Thyroid gland (tissue), 4 donors: Measurements from ENCODE around the gene GARIN1A. TPM values are rescaled to one million over a fixed set of nuclear protein-coding genes. Genes with fewer than 3 reads are reported as not detected.
"Not testable (repeated sequence)": the region's sequence is repeated elsewhere in the genome, so short reads cannot be mapped to it uniquely, and the experiment has no call there.

Experiments
- DNase-seq, 2 donors: peaks; one replicate each; pipeline ENCODE4 v3.0.0-alpha.2; 2019
- H3K27ac ChIP-seq, 3 donors: fragments of 200-600 bp; sonication (generic); 1 replicate in 2 of 3; 2 replicates in 1 of 3; pipeline ENCODE4 v1.5.1; 2016 to 2019; ENCODE audit warnings: mild to moderate bottlenecking in 1 of 3, moderate library complexity in 1 of 3
- H3K27me3 ChIP-seq: fragments of 200-600 bp; sonication (generic); one replicate; pipeline ENCODE4 v1.5.1; 2019
- H3K36me3 ChIP-seq, 2 donors: fragments of 200-600 bp; sonication (generic); one replicate each; pipeline ENCODE4 v1.5.1; 2016 to 2019
- H3K4me1 ChIP-seq, 2 donors: fragments of 200-600 bp; sonication (generic); one replicate each; pipeline ENCODE4 v1.5.1; 2017 to 2019
- H3K4me3 ChIP-seq, 3 donors: fragments of 200-600 bp; sonication (generic); replicated peaks in 1 of 3; 1 replicate in 2 of 3; 2 replicates in 1 of 3; pipeline ENCODE4 v1.5.1; 2016; ENCODE audit warnings: mild to moderate bottlenecking in 1 of 3
- H3K9me3 ChIP-seq: fragments of 200-600 bp; sonication (generic); one replicate; pipeline ENCODE4 v1.5.1; 2017
- CTCF ChIP-seq, 6 experiments: fragments of 200-600 bp in 3 of 6; fragments of 450-650 bp in 3 of 6; sonication (generic) in 3 of 6; IDR thresholded peaks; one replicate each; pipeline ENCODE4 v1.5.1; 2016 to 2019; ENCODE audit warnings: antibody characterized with exemption in 6 of 6, mild to moderate bottlenecking in 2 of 6, inconsistent platforms in 1 of 6, moderate library complexity in 1 of 6
- POLR2A ChIP-seq, 2 donors: fragments of 450-650 bp; IDR thresholded peaks; one replicate each; pipeline ENCODE4 v1.6.1; 2017; ENCODE audit warnings: antibody characterized with exemption in 2 of 2, mild to moderate bottlenecking in 2 of 2, moderate library complexity in 1 of 2
- WGBS, 2 donors: methylation state at CpG; one replicate each; pipeline ENCODE4 v1.1.5; 2017; 5-methylcytosine and 5-hydroxymethylcytosine counted together
- intact Hi-C: fragments of 100-400 bp; cut with DNase I; formaldehyde crosslinking; loops from one replicate; pipeline ENCODE4 v1.15.1; 2023
- total RNA-seq, 4 donors: library from RNA; depleted of rRNA; stranded (reverse); fragments of >200 nt; gene quantifications; one replicate each; pipeline ENCODE4 v1.2.3, GENCODE V29; 2016

Gene GARIN1A
- total RNA-seq, 4 donors from 2014 or later: 1.0 to 1.9 (median 1.6) TPM

DNA sequence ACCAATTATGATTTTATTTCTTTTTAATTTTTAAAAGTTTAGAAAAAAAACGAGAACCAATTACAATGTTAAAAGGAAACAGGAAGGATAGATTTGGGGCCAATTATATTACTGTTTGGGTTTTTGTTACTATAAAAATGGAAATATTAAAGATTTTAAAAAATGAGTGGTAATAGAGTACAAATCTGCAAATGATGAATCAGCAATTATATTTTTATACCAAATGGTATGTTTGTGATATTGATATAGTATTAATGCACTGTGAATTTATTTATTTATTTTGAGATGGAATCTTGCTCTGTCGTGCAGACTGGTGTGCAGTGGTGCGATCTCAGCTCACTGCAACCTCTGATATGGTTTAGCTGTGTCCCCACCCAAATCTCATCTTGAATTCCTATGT is 11.5 kb upstream of the GARIN1A start:
- no peak for DNase-seq
- Histone ChIP-seq H3K27me3 (no peaks in the 10 kb centered on the region), H3K9me3 (no peaks in the 10 kb centered on the region), H3K27ac (no peak overlapping the region), H3K4me3 (no peak overlapping the region), H3K4me1 (no peaks in the 10 kb centered on the region), H3K36me3 (no peaks in the 10 kb centered on the region)
- WGBS, 2 donors: 92 to 93% methylated on average over 3 of the region's 3 CpGs
- intact Hi-C loops: no loop called here
- no peak for TF ChIP-seq CTCF (IDR thresholded peaks at IDR 0.05)
- TF ChIP-seq POLR2A (IDR thresholded peaks at IDR 0.05): no peak

DNA sequence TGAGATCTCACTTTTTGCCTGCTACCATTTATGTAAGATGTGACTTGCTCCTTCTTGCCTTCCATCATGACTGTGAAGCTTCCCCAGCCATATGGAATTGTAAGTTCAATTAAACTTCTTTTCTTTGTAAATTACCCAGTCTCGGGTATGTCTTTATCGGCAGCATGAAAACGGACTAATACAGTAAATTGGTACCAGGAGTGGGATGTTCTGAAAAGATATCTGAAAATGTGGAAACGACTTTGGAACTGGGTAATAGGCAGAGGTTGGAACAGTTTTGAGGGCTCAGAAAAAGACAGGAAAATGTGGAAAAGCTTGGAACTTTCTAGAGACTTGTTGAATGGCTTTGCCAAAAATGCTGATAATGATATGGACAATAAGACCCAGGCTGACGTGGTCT is 10.6 kb upstream of the GARIN1A start:
- intact Hi-C loops: no loop called here
- Histone ChIP-seq H3K4me1 (no peaks in the 10 kb centered on the region), H3K36me3 (no peaks in the 10 kb centered on the region), H3K4me3 (no peak overlapping the region), H3K27ac (no peak overlapping the region), H3K9me3 (no peaks in the 10 kb centered on the region), H3K27me3 (no peaks in the 10 kb centered on the region)
- no peak for TF ChIP-seq CTCF (IDR thresholded peaks at IDR 0.05)
- no peak for TF ChIP-seq POLR2A (IDR thresholded peaks at IDR 0.05)
- WGBS, 2 donors: 97 to 98% methylated on average over 5 of the region's 5 CpGs
- DNase-seq: no peak

GRCh38 chr7:128662091-128662490 is 10.0 kb upstream of the GARIN1A start:
- no peak for DNase-seq
- no peak overlapping the region for H3K27ac ChIP-seq
- intact Hi-C loops: no loop called here
- no peak overlapping the region for H3K4me3 ChIP-seq
- TF ChIP-seq CTCF (IDR thresholded peaks at IDR 0.05): no peak
- no peak for TF ChIP-seq POLR2A (IDR thresholded peaks at IDR 0.05)
- 95 to 97% methylated on average over 3 of the region's 3 CpGs for WGBS, 2 donors
- H3K4me1 ChIP-seq: no peaks in the 10 kb centered on the region
- no peaks in the 10 kb centered on the region for H3K9me3 ChIP-seq
- no peaks in the 10 kb centered on the region for H3K36me3 ChIP-seq
- H3K27me3 ChIP-seq: no peaks in the 10 kb centered on the region

DNA sequence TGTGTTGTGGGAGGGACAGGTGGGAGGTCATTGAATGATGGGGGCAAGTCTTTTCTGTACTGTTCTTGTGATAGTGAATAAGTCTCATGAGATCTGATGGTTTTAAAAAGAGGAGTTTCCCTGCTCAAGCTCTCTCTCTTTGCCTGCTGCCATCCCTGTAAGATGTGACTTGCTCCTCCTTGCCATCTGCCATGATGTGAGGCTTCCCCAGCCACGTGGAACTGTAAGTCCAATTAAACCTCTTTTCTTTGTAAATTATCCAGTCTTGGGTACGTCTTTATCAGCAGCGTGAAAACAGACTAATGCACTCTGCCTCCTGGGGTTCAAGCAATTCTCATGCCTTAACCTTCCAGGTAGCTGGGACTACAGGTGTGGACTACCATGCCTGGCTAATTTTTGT is 8.9 kb upstream of the GARIN1A start:
- H3K9me3 ChIP-seq, DNase-seq, H3K4me1 ChIP-seq, intact Hi-C loops, H3K4me3 ChIP-seq, H3K36me3 ChIP-seq, H3K27ac ChIP-seq, H3K27me3 ChIP-seq: not testable (repeated sequence)
- 79 to 97% methylated on average over 3 of the region's 3 CpGs for WGBS, 2 donors

DNA sequence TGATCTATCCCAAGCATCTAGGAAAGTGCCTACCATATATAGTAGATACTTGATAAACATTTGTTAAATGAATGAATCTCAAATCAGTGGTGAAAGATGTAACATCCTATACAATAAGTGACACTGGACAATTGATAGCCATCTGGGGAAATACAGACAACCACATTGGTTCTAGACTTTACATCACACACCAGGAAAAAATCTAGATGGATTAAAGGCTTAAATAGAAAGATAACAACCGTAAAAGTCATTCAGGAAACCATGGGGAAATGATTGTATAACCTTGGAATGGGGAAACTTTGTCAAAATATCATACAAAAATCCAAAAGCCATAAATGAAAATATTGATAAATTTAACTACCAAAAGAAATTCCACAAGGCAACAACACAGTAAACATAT is 7.0 kb upstream of the GARIN1A start:
- WGBS, 2 donors: 71 to 77% methylated on average over 1 of the region's 1 CpG
- Histone ChIP-seq H3K27me3 (no peaks in the 10 kb centered on the region), H3K9me3 (no peaks in the 10 kb centered on the region), H3K4me1 (no peaks in the 10 kb centered on the region), H3K36me3 (no peaks in the 10 kb centered on the region), H3K4me3 (no peak overlapping the region), H3K27ac (no peak overlapping the region)
- DNase-seq: no peak
- intact Hi-C loops: no loop called here
- TF ChIP-seq POLR2A (IDR thresholded peaks at IDR 0.05) (no peak), CTCF (IDR thresholded peaks at IDR 0.05) (no peak)

DNA sequence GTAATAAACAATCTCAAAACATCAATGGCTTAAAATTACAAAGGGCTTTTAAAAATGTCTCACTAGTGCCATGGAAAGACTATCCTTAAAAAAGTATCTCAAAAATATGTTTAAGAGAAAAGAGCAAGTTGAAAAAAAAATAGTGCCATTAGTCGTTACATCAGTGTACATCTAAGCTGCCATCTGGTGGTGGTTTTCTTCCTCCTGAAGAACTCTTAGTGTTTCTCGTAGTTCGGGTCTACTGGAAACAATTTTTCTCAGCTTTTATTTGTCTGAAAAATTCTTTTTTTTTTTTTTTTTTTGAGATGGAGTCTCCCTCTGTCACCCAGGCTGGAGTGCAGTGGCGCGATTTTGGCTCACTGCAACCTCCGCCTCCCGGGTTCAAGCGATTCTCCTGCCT is 5.9 kb upstream of the GARIN1A start:
- no peaks in the 10 kb centered on the region for H3K4me1 ChIP-seq
- H3K36me3 ChIP-seq: no peaks in the 10 kb centered on the region
- no peak overlapping the region for H3K27ac ChIP-seq
- H3K4me3 ChIP-seq: no peak overlapping the region
- WGBS, 2 donors: 92 to 93% methylated on average over 8 of the region's 8 CpGs
- no peaks in the 10 kb centered on the region for H3K9me3 ChIP-seq
- no peak for DNase-seq
- TF ChIP-seq POLR2A (IDR thresholded peaks at IDR 0.05) (no peak), CTCF (IDR thresholded peaks at IDR 0.05) (no peak)
- intact Hi-C loops: no loop called here
- no peaks in the 10 kb centered on the region for H3K27me3 ChIP-seq
